HEK293 (cell line): ENCODE results near the gene MAPRE2.
A peak's percentile ranks its signal among the peaks of the same experiment; 100 is the strongest.

Source experiments
- CTCF ChIA-PET: fragments of 350-600 bp; formaldehyde crosslinking; extraction: SDS; loops from one replicate; lab custom pipeline; 2021; ENCODE audit warnings: antibody characterized with exemption; lab: Yijun Ruan, JAX
- POLR2A ChIA-PET: fragments of 300-600 bp; formaldehyde crosslinking; extraction: SDS; loops from one replicate; lab custom pipeline; 2020; ENCODE audit warnings: antibody characterized with exemption, inconsistent platforms; lab: Yijun Ruan, JAX
- H3K27ac ChIP-seq: fragments of 200-500 bp; sonication (Bioruptor generic); 2 replicates; pipeline ENCODE4 v1.5.1; 2014; ENCODE audit warnings: low read depth, low read length, control low read depth, inconsistent platforms; ENCODE audit errors: extremely low read depth
- H3K36me3 ChIP-seq, 2 experiments: fragments of 200-500 bp in 1 of 2; sonication (Bioruptor generic) in 1 of 2; 1 replicate in 1 of 2; 2 replicates in 1 of 2; pipeline ENCODE4 v1.5.1; 2014 to 2017; ENCODE audit warnings: inconsistent platforms in 2 of 2, low read length in 2 of 2; ENCODE audit not compliant: control insufficient read depth in 2 of 2, insufficient read depth in 1 of 2
- H3K4me1 ChIP-seq: fragments of 200-500 bp; sonication (Bioruptor generic); 2 replicates; pipeline ENCODE4 v1.5.1; 2014; ENCODE audit warnings: mild to moderate bottlenecking, low read length, inconsistent platforms; ENCODE audit not compliant: control insufficient read depth, insufficient read depth
- H3K4me3 ChIP-seq: 2 replicates; pipeline ENCODE4 v1.5.1; 2011; ENCODE audit warnings: low read depth, mild to moderate bottlenecking, control low read depth, low read length, moderate library complexity
- H3K9me3 ChIP-seq: fragments of 200-500 bp; sonication (Bioruptor generic); 2 replicates; pipeline ENCODE4 v1.5.1; 2014; ENCODE audit warnings: low read depth, low read length, inconsistent platforms; ENCODE audit not compliant: control insufficient read depth, insufficient read depth
- BCL11A ChIP-seq: fragments of 450-650 bp; formaldehyde crosslinking; IDR thresholded peaks from 2 replicates; pipeline ENCODE4 v1.5.1; 2016; ENCODE audit warnings: low read depth, missing biosample characterization, missing genetic modification characterization
- BCL11B ChIP-seq: fragments of 450-650 bp; formaldehyde crosslinking; IDR thresholded peaks from 2 replicates; pipeline ENCODE4 v1.5.1; 2016; ENCODE audit warnings: low read depth, missing biosample characterization, missing genetic modification characterization
- FEZF1 ChIP-seq: fragments of 450-650 bp; formaldehyde crosslinking; IDR thresholded peaks from 2 replicates; pipeline ENCODE4 v1.5.1; 2016; ENCODE audit warnings: missing biosample characterization, missing genetic modification characterization
- HOXD13 ChIP-seq: sonication (generic); formaldehyde crosslinking; IDR thresholded peaks from 2 replicates; pipeline ENCODE4 v1.8.0; 2022; ENCODE audit warnings: missing genetic modification reagents, borderline replicate concordance
- SCRT1 ChIP-seq: fragments of 450-650 bp; formaldehyde crosslinking; IDR thresholded peaks from 2 replicates; pipeline ENCODE4 v1.5.1; 2016; ENCODE audit warnings: missing biosample characterization, missing genetic modification characterization, borderline replicate concordance
- SCRT2 ChIP-seq: fragments of 450-650 bp; formaldehyde crosslinking; IDR thresholded peaks from 2 replicates; pipeline ENCODE4 v1.5.1; 2016; ENCODE audit warnings: missing biosample characterization, missing genetic modification characterization
- SP7 ChIP-seq: fragments of 450-650 bp; formaldehyde crosslinking; IDR thresholded peaks from 2 replicates; pipeline ENCODE4 v1.5.1; 2016; ENCODE audit warnings: missing biosample characterization, missing genetic modification characterization
- TSHZ1 ChIP-seq: fragments of 450-650 bp; formaldehyde crosslinking; IDR thresholded peaks from 2 replicates; pipeline ENCODE4 v1.5.1; 2016; ENCODE audit warnings: missing biosample characterization, missing genetic modification characterization, borderline replicate concordance
- ZBTB20 ChIP-seq: fragments of 450-650 bp; formaldehyde crosslinking; IDR thresholded peaks from 2 replicates; pipeline ENCODE4 v1.5.1; 2016; ENCODE audit warnings: missing biosample characterization, missing genetic modification characterization
- ZNF239 ChIP-seq: fragments of 450-650 bp; formaldehyde crosslinking; IDR thresholded peaks from 2 replicates; pipeline ENCODE4 v1.5.1; 2016; ENCODE audit warnings: missing biosample characterization, missing genetic modification characterization
- ZNF302 ChIP-seq: fragments of 450-650 bp; formaldehyde crosslinking; IDR thresholded peaks from 2 replicates; pipeline ENCODE4 v1.5.1; 2016; ENCODE audit warnings: missing biosample characterization, missing genetic modification characterization, low read depth
- ZNF324 ChIP-seq: fragments of 450-650 bp; formaldehyde crosslinking; IDR thresholded peaks from 2 replicates; pipeline ENCODE4 v1.5.1; 2016; ENCODE audit warnings: missing biosample characterization, missing genetic modification characterization
- ZNF394 ChIP-seq: fragments of 450-650 bp; formaldehyde crosslinking; IDR thresholded peaks from 2 replicates; pipeline ENCODE4 v1.5.1; 2016; ENCODE audit warnings: missing biosample characterization, missing genetic modification characterization, mild to moderate bottlenecking, moderate library complexity, borderline replicate concordance
- ZNF548 ChIP-seq: fragments of 450-650 bp; formaldehyde crosslinking; IDR thresholded peaks from 2 replicates; pipeline ENCODE4 v1.5.1; 2016; ENCODE audit warnings: missing biosample characterization, missing genetic modification characterization
- ZNF571 ChIP-seq: fragments of 450-650 bp; formaldehyde crosslinking; IDR thresholded peaks from 2 replicates; pipeline ENCODE4 v1.5.0; 2017; ENCODE audit warnings: missing biosample characterization, missing genetic modification characterization
- ZNF596 ChIP-seq: fragments of 450-650 bp; IDR thresholded peaks from 2 replicates; pipeline ENCODE4 v1.5.0; 2018; ENCODE audit warnings: missing biosample characterization, mild to moderate bottlenecking, missing genetic modification characterization, moderate library complexity
- ZNF623 ChIP-seq: fragments of 450-650 bp; formaldehyde crosslinking; IDR thresholded peaks from 2 replicates; pipeline ENCODE4 v1.5.1; 2016; ENCODE audit warnings: missing biosample characterization, missing genetic modification characterization
- ZNF626 ChIP-seq: fragments of 450-650 bp; sonication (Bioruptor Pico); formaldehyde crosslinking; IDR thresholded peaks from 2 replicates; pipeline ENCODE4 v1.5.1; 2018; ENCODE audit warnings: missing biosample characterization, missing genetic modification characterization, inconsistent platforms
- ZNF629 ChIP-seq: fragments of 450-650 bp; formaldehyde crosslinking; IDR thresholded peaks from 2 replicates; pipeline ENCODE4 v1.5.1; 2017; ENCODE audit warnings: missing biosample characterization, missing genetic modification characterization
- ZNF677 ChIP-seq: fragments of 450-650 bp; IDR thresholded peaks from 2 replicates; pipeline ENCODE4 v1.5.0; 2018; ENCODE audit warnings: missing biosample characterization, mild to moderate bottlenecking, missing genetic modification characterization, moderate library complexity
- ZNF776 ChIP-seq: fragments of 450-650 bp; formaldehyde crosslinking; IDR thresholded peaks from 2 replicates; pipeline ENCODE4 v1.5.0; 2017; ENCODE audit warnings: missing biosample characterization, missing genetic modification characterization, borderline replicate concordance
- ZNF791 ChIP-seq: fragments of 450-650 bp; formaldehyde crosslinking; IDR thresholded peaks from 2 replicates; pipeline ENCODE4 v1.5.1; 2016; ENCODE audit warnings: missing biosample characterization, missing genetic modification characterization
- ZNF843 ChIP-seq: fragments of 450-650 bp; formaldehyde crosslinking; IDR thresholded peaks from 2 replicates; pipeline ENCODE4 v1.5.1; 2016; ENCODE audit warnings: missing biosample characterization, missing genetic modification characterization
- TF ChIP-seq, protein P1 (sequence below): fragments of 450-650 bp; formaldehyde crosslinking; IDR thresholded peaks from 2 replicates; pipeline ENCODE4 v1.5.1; 2016; ENCODE audit warnings: missing biosample characterization, missing genetic modification characterization, low read depth
- TF ChIP-seq, protein P2 (sequence below): fragments of 450-650 bp; formaldehyde crosslinking; IDR thresholded peaks from 2 replicates; pipeline ENCODE4 v1.5.1; 2017; ENCODE audit warnings: missing biosample characterization, missing genetic modification characterization
- TF ChIP-seq, protein P3 (sequence below): fragments of 450-650 bp; formaldehyde crosslinking; IDR thresholded peaks from 2 replicates; pipeline ENCODE4 v1.5.1; 2017; ENCODE audit warnings: missing biosample characterization, missing genetic modification characterization

The MAPRE2 gene

DNA sequence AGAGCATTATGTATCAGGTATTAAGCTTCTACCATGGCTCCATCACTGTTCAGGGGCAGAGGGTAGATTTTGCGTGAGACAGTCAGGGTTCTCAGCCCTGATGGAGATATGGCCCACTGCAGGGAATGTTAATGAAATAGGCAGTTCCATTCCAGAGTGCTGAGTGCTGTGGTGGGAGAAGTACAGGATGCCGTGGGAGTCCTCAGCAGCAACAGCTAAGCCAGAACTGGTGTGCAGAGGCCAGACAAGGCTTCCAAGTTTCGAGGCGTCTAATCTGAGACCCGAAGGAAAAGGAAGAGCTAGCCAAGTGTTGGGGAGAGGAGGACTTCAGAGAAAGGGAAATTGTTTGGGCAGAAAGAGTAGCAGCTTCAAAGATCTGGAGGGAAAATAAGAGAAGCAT is 30.2 kb upstream of the MAPRE2 start (continued):
- no peak for TF ChIP-seq ZNF571 (tag by site-specific recombination)
- TF ChIP-seq ZNF548: no peak

GRCh38 chr18:35019933-35020332 is 21.3 kb upstream of the MAPRE2 start:
- ChIA-PET POLR2A (no interaction called here), CTCF (interaction anchor here (1.8 kb wide), 1 partner anchor 13 kb away, joined by 7 read pairs; no protein-coding TSS in a partner anchor)
- no peaks in the 10 kb centered on the region for H3K36me3 ChIP-seq
- no peaks in the 10 kb centered on the region for H3K4me1 ChIP-seq
- no peak overlapping the region for H3K4me3 ChIP-seq
- TF ChIP-seq ZNF776 (tag by site-specific recombination): no peak
- TF ChIP-seq ZNF302 (tag by site-specific recombination): no peak
- TF ChIP-seq SP7 (tag by site-specific recombination): no peak
- no peak for TF ChIP-seq HOXD13 (CRISPR knock-in tag)
- no peak for TF ChIP-seq ZNF394 (tag by site-specific recombination)
- TF ChIP-seq ZNF677 (tag by site-specific recombination): no peak
- no peak for TF ChIP-seq ZNF791 (tag by site-specific recombination)
- TF ChIP-seq BCL11B: no peak
- TF ChIP-seq, protein P1, sequence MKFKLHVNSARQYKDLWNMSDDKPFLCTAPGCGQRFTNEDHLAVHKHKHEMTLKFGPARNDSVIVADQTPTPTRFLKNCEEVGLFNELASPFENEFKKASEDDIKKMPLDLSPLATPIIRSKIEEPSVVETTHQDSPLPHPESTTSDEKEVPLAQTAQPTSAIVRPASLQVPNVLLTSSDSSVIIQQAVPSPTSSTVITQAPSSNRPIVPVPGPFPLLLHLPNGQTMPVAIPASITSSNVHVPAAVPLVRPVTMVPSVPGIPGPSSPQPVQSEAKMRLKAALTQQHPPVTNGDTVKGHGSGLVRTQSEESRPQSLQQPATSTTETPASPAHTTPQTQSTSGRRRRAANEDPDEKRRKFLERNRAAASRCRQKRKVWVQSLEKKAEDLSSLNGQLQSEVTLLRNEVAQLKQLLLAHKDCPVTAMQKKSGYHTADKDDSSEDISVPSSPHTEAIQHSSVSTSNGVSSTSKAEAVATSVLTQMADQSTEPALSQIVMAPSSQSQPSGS (tag by site-specific recombination): no peak
- no peak for TF ChIP-seq TSHZ1 (tag by site-specific recombination)
- TF ChIP-seq ZNF596 (tag by site-specific recombination): no peak
- TF ChIP-seq ZNF324 (tag by site-specific recombination): no peak
- TF ChIP-seq, protein P2, sequence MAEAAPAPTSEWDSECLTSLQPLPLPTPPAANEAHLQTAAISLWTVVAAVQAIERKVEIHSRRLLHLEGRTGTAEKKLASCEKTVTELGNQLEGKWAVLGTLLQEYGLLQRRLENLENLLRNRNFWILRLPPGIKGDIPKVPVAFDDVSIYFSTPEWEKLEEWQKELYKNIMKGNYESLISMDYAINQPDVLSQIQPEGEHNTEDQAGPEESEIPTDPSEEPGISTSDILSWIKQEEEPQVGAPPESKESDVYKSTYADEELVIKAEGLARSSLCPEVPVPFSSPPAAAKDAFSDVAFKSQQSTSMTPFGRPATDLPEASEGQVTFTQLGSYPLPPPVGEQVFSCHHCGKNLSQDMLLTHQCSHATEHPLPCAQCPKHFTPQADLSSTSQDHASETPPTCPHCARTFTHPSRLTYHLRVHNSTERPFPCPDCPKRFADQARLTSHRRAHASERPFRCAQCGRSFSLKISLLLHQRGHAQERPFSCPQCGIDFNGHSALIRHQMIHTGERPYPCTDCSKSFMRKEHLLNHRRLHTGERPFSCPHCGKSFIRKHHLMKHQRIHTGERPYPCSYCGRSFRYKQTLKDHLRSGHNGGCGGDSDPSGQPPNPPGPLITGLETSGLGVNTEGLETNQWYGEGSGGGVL (tag by site-specific recombination): no peak
- no peak overlapping the region for H3K27ac ChIP-seq
- no peaks in the 10 kb centered on the region for H3K9me3 ChIP-seq

GRCh38 chr18:35022426-35023001 is 18.7 kb upstream of the MAPRE2 start:
- ChIA-PET CTCF (interaction anchor here (0.6 to 1.0 kb wide), 3 partner anchors 36 to 360 kb away, joined by 3 to 4 read pairs (median 3); no protein-coding TSS in a partner anchor), POLR2A (no interaction called here)
- no peak overlapping the region for H3K27ac ChIP-seq
- no peaks in the 10 kb centered on the region for H3K4me1 ChIP-seq
- H3K36me3 ChIP-seq: no peaks in the 10 kb centered on the region
- H3K4me3 ChIP-seq: no peak overlapping the region
- no peaks in the 10 kb centered on the region for H3K9me3 ChIP-seq
- TF ChIP-seq, protein P3, sequence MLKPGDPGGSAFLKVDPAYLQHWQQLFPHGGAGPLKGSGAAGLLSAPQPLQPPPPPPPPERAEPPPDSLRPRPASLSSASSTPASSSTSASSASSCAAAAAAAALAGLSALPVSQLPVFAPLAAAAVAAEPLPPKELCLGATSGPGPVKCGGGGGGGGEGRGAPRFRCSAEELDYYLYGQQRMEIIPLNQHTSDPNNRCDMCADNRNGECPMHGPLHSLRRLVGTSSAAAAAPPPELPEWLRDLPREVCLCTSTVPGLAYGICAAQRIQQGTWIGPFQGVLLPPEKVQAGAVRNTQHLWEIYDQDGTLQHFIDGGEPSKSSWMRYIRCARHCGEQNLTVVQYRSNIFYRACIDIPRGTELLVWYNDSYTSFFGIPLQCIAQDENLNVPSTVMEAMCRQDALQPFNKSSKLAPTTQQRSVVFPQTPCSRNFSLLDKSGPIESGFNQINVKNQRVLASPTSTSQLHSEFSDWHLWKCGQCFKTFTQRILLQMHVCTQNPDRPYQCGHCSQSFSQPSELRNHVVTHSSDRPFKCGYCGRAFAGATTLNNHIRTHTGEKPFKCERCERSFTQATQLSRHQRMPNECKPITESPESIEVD (tag by site-specific recombination): 0 out of 2 replicates have a peak, but pooled peaks have one; percentile 7
- TF ChIP-seq ZNF843 (0 out of 2 replicates have a peak, but pooled peaks have one; percentile 26), ZNF629 (tag by site-specific recombination) (no peak), SCRT2 (tag by site-specific recombination) (peak; percentile 50), SCRT1 (peak; percentile 64; the same call in 1 of the 2 replicates), ZNF626 (tag by site-specific recombination) (no peak), ZNF623 (tag by site-specific recombination) (no peak), BCL11A (tag by site-specific recombination) (no peak), ZBTB20 (tag by site-specific recombination) (no peak), FEZF1 (tag by site-specific recombination) (0 out of 2 replicates have a peak, but pooled peaks have one; percentile 20), ZNF239 (tag by site-specific recombination) (no peak)
